ENCODE measurements around the gene PRR35.
A peak's percentile ranks its signal among the peaks of the same experiment; 100 is the strongest.

PRR35 gene

DNA sequence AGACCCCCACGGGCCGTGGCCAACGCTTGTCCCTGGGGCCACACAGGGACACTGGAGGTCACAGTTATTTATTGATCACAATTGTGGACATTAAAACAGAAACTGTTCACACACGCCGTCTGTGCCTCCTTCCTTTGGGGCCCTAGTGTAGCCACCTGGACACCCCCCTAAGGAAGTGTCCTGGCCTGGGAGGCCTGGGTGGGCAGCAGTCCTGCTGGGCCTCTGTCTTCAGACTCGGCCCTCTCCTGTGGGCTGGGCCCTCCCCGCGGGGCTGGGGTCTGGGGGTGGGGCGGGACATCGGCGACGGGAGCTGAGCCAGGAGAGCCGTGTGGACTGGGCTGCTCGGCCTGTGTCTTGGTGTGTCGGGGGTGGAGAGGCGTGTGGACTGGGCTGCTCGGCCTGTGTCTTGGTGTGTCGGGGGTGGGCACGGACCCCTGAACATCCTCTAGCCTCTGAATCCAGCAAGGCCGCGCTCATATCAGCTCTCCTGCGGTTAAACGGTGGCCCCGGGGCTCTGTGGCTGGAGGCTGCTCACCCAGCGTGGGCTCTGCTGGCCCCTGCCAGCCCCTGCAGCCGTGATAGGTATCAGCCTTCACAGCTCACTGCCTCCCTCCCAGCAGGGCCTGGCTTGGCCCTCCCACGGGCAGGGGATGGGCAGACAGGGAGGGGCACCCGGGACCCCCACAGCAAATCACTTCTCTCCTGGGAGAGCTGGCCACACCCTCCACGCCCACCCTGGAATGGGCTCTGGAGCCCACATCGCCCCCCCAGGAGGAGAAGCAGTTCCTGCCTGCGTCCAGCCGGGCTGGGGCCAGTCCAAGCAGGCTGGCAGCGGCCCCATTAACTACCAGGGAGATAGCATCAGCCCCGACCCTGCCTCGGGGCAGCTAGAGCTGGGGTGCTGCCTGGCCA is 5.5 kb downstream of the PRR35 start:
- no peak for DNase-seq

DNA sequence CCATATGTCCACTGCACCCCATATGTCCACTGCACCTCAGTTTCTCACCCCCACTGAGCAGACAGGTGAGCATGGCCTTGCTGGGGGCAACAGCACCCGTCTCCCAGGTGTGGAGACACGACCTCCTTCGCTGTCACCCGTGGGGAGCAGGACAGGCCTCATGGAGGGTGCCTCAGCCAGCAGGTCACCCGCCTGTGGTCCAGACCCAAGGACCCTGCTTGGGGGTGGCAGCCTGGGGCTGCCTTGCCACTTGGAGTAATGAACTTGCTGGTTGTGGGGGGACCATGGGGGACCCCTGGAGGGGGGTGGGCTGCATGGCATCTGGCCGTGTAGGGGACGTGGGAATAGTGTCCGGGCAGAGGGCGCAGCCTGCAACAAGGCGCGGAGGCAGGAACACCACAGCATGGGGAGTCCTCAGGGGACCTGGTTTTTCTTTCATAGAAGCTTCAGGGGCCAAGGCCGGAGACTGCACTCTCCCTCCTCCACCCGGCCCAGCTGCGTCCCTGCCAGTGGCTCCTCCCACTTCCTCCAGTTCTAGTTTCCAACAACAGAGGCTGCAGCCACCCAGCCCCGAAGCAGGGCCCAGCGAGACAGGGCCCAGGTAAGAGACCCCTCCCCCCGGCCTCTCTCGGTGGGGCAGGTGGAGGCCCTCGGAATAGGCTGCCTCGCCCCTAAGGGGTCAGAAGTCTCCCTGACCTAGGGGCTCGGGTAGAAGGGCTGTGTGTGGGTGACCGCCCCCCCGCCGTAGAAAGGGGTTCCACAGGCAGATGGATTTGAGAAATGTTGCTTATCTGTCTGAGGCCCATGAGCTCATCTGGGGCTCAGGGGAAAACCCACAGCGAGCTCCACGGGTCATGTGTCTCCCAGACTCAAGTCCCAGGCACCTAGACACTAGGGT is 6.5 kb downstream of the PRR35 start, which contains the start of gene NHLRC4:
NHLRC4 (plus strand) TSS at position 531 of the 898 bp plus-strand sequence. CDS start 1,043 bp downstream, outside the sequence.
- DNase-seq = peak in 1 of 3 experiments; percentile 23

DNA sequence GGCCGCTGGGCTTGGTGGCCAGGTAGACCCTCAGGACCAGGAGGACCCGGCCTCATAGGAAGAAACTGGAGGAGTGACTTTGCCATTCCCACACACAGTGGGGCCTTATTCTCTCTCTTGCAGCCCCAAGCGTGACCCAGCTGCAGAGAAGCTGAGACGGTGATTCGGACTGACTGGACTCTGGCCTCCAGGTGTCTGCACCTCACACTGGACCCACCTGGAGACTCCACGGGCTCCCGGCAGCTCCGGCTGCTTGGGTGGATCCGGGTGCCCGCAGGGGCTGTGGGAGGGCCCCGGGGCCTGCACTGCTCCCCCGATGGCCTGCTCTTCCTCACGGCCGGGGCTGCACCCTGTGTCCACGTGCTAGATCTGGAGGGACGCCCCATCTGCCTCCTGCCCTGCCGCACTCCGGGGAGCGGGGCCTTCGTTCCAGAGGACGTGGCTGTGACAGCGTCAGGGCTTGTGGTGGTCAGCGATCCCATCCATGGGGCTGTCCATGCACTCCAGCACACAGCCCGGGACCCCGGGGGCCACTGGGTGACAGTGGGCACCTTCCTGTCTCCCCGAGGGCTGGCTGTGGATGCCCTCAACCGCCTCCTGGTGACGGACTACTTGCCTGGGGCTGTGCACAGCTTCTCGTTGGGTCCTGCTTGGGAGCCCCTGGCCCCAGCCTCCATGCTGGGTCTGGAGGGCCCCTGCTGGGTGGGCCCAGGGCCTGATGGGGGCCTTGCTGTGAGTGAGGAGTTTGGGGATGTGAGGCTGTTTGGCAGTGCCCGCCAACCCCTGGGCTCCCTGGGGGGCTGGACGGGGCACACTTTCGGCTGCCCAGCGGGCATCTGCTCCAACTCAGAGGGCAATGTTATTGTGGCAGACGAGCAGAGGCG is 7.4 kb downstream of the PRR35 start:
- no peak for DNase-seq

DNA sequence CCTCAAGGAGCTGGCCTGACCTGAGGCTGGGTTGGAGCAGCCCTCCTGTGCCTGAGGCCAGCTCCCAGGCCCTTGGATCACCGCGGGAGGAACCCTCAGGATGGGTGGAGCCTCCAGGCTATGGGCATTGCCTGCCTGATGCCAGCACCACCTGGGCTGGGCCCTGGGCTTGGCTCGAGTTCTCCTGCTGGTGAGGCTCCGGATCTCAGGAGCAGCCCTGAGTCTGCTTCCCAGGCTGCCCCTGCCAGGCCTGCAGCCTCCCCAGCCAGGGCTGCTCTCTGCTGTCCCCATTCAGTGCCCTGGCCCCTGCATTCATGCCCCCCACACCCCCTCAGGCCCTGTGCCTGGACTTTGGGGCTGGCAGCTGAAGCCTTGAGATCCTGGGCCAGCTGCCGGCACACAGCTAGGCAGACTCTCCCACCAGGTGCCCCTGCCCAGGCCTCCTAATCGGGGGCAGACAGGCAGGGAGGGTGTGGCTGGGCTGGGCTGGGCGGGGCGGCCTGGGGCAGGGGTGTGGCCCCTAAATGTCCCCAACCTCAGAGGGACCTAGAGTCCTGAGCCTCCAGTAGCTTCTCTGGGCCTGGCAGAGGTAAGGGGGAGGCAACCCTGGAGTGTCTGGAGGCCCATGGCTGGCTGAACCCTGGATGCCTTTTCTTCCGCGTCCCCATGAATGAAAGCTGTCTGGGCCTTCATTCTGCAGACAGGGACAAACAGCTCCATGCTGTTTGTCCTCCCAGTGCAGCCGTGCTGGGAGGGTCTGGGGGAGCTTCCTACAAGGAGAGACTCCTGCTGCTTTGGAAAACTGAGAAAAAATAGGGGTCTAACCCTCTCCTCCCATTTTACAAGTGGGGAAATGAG is 8.4 kb downstream of the PRR35 start:
- DNase-seq = no peak

DNA sequence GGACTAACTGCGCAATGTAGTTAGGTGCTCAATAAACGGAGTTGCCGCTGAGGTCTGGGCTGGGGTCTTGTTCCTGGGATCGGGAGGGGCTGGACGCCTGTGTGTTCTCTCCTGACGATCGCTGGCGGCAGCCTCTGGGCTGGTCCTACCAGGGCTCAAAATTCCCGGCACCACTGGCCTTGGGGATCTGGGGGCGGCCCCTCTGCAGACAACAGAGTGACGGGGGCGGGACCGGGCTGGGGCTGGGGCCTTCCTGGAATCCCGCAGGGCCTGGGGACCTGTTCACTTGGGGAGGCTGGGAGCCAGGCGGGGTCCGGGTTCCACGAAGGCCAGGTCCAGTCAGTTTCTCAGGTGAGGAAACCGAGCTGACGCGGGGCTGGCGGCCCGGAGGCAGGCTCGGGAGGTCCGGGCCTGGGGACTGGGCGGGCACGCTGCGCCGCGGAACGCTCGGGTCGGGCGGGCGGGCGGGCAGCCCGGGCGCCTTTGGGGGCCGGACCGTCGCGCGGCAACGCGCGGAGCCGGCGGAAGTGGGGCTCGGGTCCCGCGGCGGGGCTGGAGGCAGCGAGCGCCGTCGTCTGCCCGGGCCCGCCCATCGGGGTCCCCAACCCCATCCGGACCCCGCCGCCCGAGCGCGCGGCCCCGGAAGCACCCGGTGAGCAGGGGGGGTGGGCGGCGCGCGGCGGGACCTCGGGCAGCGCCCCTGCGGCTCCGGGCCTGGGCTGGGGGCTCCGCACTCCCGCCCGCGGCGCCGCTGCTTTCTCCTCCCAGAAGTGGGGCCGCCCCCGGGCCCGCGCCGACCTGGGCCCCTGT is 9.5 kb downstream of the PRR35 start, which contains the start of gene PIGQ:
PIGQ (plus strand) TSS at position 524 of the 810 bp plus-strand sequence. CDS start 4,107 bp downstream, outside the sequence.
- DNase-seq = peak; percentile 68 to 78 (median 68)

DNA sequence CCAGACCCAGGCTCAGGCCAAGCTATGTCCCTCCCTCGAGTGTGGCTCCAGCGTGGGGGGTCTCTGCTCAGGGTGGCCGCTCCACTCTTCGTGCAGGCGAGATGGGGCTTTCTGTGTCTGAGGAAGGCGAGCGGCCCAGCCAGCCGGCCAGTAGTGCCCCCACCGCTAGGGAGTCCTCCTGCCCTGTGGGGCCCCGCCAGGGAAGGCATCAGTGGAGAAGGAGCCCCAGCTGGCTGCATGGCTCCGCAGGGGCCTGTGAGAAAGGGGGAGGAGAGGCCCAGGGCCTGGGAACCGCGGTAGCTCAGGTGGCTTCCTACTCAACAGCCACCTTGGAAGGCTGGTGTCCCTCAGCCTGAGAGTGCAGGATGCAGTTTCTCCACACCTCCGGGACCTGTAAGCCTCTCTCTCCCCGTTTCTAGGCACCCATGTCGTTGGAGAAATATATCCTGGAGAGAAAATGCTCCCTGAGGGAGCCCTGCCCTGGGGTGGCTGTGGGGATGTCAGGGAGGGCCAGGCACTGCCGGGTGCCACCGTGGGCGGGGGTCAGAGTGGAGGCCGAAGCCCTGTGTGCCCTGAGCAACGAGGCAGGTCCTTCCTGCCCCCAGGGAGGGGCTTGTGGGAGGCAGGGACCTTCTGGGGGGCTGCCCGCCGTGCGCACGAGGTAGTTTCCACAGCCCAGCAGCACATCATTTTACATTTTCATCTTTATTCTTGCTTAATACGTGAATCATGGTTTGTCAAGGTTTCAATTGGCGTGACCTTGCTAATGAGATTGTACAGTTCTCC is 12.9 kb downstream of the PRR35 start:
- DNase-seq = no peak

DNA sequence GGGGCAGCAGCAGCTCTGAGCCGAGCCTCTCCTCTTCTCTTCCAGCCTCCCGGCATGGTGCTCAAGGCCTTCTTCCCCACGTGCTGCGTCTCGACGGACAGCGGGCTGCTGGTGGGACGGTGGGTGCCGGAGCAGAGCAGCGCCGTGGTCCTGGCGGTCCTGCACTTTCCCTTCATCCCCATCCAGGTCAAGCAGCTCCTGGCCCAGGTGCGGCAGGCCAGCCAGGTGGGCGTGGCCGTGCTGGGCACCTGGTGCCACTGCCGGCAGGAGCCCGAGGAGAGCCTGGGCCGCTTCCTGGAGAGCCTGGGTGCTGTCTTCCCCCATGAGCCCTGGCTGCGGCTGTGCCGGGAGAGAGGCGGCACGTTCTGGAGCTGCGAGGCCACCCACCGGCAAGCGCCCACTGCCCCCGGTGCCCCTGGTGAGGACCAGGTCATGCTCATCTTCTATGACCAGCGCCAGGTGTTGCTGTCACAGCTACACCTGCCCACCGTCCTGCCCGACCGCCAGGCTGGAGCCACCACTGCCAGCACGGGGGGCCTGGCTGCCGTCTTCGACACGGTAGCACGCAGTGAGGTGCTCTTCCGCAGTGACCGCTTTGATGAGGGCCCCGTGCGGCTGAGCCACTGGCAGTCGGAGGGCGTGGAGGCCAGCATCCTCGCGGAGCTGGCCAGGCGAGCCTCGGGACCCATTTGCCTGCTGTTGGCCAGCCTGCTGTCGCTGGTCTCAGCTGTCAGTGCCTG is 14.0 kb downstream of the PRR35 start:
- DNase-seq = no peak

DNA sequence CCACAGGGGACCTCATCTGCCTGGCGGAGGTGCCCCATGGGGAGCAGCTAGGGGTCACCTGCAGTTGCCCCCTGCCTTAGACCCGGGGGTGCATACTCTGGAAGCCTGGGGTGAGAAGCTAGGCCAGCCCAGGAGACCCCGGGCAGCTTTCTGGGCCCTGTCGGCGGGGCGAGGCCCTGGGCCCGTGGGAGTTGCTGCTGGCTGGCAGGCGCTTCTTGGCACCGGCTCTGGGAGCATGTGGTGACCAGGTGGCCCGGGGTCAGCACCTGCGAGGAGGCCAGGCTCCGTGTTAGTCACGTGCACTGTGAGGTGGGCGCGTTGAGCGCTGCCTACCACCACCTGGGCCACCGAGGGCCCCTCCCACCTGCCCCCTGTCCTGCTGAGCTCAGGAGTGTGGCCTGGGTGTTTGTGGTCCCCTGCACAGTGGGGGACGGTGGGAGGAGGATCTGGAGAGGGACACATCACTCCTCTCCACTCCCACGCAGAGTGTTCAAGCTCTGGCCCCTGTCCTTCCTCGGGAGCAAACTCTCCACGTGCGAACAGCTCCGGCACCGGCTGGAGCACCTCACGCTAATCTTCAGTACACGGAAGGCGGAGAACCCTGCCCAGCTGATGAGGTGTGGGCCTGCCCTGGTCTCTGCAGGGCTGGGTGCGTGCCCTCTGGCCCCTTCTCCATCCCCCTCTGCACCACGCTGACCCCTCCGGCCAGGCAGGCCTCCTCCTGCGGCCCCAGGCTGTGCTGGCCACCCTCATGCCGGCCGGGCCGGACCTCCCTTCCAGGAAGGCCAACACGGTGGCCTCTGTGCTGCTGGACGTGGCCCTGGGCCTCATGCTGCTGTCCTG is 15.4 kb downstream of the PRR35 start:
- DNase-seq = no peak

DNA sequence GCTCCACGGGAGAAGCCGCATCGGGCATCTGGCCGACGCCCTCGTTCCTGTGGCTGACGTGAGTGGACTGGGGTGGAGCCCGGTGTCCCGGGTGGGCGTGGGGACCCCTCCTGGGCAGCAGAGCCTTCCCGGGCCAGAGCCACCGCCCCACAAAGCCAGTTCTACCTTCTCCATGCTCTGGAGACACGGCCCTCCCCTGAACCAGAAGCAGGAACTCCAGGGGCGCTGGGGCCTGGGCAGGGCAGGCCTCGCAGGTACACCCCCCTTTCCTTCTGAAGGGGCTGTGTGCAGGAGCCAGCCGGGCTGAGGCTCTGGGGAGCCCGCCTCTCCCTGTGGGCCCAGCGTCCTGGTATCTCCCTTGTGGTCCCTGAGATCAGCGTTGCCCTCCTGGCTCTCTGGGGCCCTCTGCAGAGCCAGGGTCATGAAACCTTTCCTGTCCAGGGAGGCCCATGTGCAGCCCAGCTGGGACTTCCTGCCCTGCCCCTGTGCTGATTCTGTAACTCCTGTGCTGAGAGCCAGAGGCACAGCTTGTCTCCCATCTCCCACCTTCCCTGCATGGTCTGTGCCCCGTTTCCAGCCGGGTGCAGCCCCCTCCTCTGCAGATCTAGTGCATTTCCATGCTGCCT is 16.1 kb downstream of the PRR35 start:
- DNase-seq = no peak

DNA sequence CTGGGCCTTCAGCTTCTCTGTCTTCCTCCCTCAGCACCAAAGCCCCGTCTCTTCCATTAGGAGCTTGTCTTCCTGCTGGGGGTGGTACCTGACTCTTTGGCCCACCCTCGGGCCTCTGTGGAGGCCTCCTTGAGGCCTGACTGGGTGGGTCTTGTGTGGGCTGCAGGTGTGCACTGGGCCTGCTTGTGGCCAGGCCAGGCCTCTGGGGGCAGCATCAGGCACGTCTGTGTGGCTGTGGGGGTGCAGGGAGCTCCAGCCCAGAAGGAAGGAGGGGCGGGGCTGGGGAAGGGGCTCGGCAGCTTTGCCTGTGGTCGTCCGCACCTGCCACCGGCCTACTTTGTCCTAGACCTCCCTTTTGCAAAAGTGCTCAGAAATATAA is 16.6 kb downstream of the PRR35 start:
- DNase-seq = no peak

DNA sequence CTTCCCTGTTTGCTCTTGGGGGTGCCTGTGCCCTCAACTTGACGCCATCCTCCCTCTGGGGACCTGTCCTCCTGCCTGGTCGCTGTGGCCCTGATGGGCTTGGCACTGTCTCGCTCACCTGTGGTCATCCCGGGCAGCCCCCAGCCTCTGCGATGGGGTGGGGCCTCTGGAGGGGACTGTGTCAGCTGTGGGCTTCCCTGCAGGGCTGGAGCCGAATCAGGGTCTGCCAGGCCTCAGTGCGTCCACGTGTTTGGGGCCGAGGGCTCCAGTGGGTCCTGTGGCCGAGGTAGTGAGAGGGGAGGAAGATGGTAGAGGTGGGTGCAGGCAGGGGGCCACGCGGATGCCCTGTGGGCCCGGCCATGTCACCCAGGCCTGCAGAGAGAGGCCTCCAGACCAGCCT is 17.6 kb downstream of the PRR35 start:
- no peak for DNase-seq

DNA sequence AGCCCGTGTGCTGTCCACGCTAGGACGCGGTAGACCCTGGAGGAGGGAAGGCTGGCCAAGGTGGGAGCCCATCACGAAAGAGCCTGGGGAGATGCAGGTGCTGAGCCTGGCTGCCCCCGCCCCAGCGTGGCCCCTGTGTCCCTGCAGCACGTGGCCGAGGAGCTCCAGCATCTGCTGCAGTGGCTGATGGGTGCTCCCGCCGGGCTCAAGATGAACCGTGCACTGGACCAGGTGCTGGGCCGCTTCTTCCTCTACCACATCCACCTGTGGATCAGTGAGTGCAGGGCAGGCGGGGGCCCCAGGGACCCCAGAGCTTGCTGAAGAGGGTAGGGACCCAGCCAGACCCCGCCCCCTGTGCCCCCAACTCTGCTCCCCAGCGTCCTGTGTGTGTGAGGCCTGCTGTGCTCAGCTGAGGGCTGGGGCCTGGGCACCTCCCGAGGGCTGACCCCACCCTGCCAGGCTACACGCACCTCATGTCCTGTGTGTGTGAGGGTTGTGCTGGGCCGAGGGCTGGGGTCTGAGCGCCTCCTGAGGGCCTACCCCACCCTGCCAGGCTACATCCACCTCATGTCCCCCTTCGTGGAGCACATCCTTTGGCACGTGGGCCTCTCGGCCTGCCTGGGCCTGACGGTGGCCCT is 18.2 kb downstream of the PRR35 start:
- no peak for DNase-seq

DNA sequence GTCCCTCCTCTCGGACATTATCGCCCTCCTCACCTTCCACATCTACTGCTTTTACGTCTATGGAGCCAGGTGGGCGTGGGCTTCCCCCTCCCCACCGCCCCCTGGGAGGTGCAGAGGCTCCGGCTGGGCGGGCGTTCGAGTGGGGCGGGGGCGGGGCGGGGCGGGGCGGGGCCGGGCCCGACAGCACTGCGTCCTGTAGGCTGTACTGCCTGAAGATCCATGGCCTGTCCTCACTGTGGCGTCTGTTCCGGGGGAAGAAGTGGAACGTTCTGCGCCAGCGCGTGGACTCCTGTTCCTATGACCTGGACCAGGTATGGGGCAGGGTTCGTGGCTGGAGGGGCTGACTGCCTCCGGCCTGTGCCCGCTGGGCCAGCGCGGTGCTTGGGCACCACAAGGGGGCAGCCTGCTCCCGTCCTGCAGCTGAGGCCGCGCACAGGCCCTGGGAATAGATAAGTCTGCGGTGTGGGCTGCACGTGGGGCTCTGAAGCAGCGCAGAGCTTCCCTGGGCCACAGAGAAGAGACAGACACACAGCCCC is 18.7 kb downstream of the PRR35 start:
- DNase-seq = peak in 1 of 3 experiments; percentile 78

DNA sequence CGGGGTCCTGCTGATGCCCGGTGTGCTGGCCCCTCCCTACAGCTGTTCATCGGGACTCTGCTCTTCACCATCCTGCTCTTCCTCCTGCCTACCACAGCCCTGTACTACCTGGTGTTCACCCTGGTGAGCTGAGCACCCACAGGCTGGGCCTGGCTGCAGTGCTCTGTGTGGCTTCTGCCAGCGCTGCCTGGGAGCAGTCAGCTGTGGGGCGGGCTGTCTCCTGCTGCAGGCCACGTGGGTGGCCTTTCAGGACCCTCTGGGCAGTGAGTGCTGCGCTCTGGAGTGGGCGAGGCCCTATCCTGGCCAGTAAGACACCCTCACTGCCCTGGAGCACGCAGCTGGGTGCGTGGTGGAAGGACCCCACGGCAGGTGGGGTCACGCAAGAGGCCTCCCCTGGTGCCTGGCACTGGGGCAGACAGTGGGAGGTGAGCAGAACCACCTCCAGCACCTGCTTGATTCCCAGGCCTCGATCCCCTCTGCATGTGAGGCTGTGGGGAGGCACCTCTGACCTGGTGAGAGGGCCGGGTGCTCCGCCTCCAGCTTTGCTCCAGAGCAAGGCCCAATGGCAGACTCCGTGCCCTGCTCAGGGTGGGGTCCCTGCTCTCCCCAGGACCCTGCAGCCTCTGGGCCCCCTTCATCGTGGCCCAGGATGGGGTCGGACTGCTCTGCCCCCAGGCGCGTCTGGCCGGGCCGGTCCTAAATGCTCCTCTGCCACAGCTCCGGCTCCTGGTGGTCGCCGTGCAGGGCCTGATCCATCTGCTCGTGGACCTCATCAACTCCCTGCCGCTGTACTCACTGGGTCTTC is 20.1 kb downstream of the PRR35 start:
- DNase-seq = no peak

DNA sequence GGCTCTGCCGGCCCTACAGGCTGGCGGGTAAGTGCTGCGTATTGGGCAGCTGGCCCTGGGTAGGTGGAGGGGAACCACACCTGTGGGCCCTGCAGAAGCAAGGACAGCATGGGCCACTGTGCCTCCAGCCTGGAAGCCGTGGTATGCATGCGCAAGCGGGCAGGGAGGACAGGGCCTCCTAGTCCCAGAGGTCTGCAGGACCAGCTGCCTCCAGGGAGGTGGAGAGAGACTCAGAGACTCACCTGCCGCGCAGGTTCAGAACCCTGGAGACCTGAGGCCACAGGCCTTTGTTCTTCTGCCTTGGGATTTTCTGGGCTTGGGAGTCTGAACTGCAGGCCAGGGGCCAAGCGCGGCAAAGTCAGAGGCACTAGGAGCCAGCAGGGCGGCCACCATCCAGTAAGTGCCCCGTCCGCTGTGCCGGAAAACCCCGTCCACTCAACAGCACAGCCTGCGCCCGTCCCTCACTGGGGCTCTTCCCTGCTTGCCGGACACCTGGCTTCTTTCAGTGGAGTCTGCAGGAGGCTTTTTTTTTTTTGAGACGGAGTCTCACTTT is 20.8 kb downstream of the PRR35 start:
- DNase-seq = no peak

DNA sequence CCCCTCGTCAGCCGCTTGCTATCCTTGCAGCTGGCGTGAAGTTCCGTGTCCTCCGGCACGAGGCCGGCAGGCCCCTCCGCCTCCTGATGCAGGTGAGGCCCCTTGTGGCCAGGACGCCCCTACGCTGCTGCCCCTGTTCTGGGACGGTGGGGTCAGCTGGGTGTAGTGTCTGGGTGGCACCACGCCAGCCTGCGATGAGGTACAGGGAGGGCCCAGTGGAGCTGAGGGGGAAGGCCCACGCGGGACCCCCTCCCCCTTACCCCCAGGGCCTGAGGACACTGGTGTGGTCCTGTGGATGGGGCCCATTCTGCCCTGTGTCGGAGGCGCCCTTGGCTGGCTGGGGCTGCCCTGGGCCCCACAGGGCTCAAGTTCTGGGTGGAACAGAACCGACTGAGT is 22.0 kb downstream of the PRR35 start:
- DNase-seq = no peak

All from NCI-H1417 (cell line).